ENCODE results near the gene PLVAP. TPM values are rescaled to one million over a fixed set of nuclear protein-coding genes. Genes with fewer than 3 reads are reported as not detected.

PLVAP gene
- total and polyA plus RNA-seq, 2 donors (not counting 3 experiments of a cell fraction or from before 2014, with no cell fraction given): 5.7 to 16.9 TPM

GRCh38 chr19:17319473-17320238 lies 57.5 kb downstream of the PLVAP start:
- Histone ChIP-seq H3K4me1 (ENCODE audit: control insufficient read depth, extremely low read depth, insufficient read depth, low read length) (no peaks in the 10 kb centered on the region), H3K9ac (replicated peaks; ENCODE audit: extremely low read depth, insufficient read depth, low read length) (no peak overlapping the region), H2AFZ (ENCODE audit: low read depth, low read length) (no peak overlapping the region), H3K27ac (ENCODE audit: insufficient read depth, low read depth, low read length) (no peak overlapping the region), H3K27me3 (ENCODE audit: control insufficient read depth in 2 of 2, insufficient read depth in 2 of 2, low read length in 2 of 2) (no peaks in the 10 kb centered on the region), H3K9me3 (replicated peaks; ENCODE audit: control insufficient read depth, insufficient read depth, low read length) (no peaks in the 10 kb centered on the region), H3K79me2 (ENCODE audit: control insufficient read depth, insufficient read depth, low read length) (no peaks in the 10 kb centered on the region), H3K36me3 (ENCODE audit: control insufficient read depth in 2 of 2, extremely low read depth in 1 of 2, insufficient read depth in 2 of 2, low read length in 2 of 2) (peaks cover 6 to 24% of the 10 kb centered on the region in 2 experiments), H4K20me1 (replicated peaks; ENCODE audit: control insufficient read depth, extremely low read depth, insufficient read depth, low read length) (no peaks in the 10 kb centered on the region), H3K4me3 (replicated peaks in 1 of 3; ENCODE audit: insufficient read depth in 1 of 3, low read depth in 1 of 3, low read length in 3 of 3) (no peak overlapping the region), H3K4me2 (ENCODE audit: insufficient read depth, low read length) (no peak overlapping the region), H3K9me1 (replicated peaks; ENCODE audit: control insufficient read depth, extremely low read depth, insufficient read depth, low read length) (no peaks in the 10 kb centered on the region)
- FAIRE-seq (no peak), DNase-seq (ENCODE audit: low read depth, low spot score) (no peak)
- ChIA-PET POLR2A (no interaction called here), CTCF (no interaction called here)
- BruUV-seq (replicated peaks): TSS peak; percentile 38
- intact Hi-C loops (cut with micrococcal nuclease): no loop called here
- no peak for TF ChIP-seq JUN (IDR thresholded peaks at IDR 0.05; ENCODE audit: borderline replicate concordance, insufficient read depth, insufficient read length, low read depth)
- no peak for TF ChIP-seq POLR2AphosphoS5 (IDR thresholded peaks at IDR 0.05; ENCODE audit: insufficient read depth, low read depth, low read length)
- dilution Hi-C loops (cut with MboI; ENCODE audit: extremely low pct_ligation_motif_present, low sequenced_read_pairs): no loop called here

- H3K4me1 ChIP-seq (ENCODE audit: control insufficient read depth, extremely low read depth, insufficient read depth, low read length): no peaks in the 10 kb centered on the region
- no peaks in the 10 kb centered on the region for H3K79me2 ChIP-seq (ENCODE audit: control insufficient read depth, insufficient read depth, low read length)
- H4K20me1 ChIP-seq (replicated peaks; ENCODE audit: control insufficient read depth, extremely low read depth, insufficient read depth, low read length): no peaks in the 10 kb centered on the region
- H3K9me1 ChIP-seq (replicated peaks; ENCODE audit: control insufficient read depth, extremely low read depth, insufficient read depth, low read length): no peaks in the 10 kb centered on the region
- no peak overlapping the region for H3K4me3 ChIP-seq (replicated peaks in 1 of 3; ENCODE audit: insufficient read depth in 1 of 3, low read depth in 1 of 3, low read length in 3 of 3)
- FAIRE-seq (no peak), DNase-seq (ENCODE audit: low read depth, low spot score) (no peak)
- intact Hi-C loops (cut with micrococcal nuclease): no loop called here
- no peak overlapping the region for H3K4me2 ChIP-seq (ENCODE audit: insufficient read depth, low read length)
- TF ChIP-seq CTCF (IDR thresholded peaks at IDR 0.05; ENCODE audit: extremely low read depth in 1 of 2, insufficient read depth in 1 of 2, low read depth in 1 of 2, low read length in 2 of 2): no peak
- TF ChIP-seq POLR2A (IDR thresholded peaks at IDR 0.05; ENCODE audit: low read depth, low read length): no peak
- ChIA-PET CTCF (no interaction called here), POLR2A (no interaction called here)
- H3K9me3 ChIP-seq (replicated peaks; ENCODE audit: control insufficient read depth, insufficient read depth, low read length): no peaks in the 10 kb centered on the region
- dilution Hi-C loops (cut with MboI; ENCODE audit: extremely low pct_ligation_motif_present, low sequenced_read_pairs): no loop called here
- H3K36me3 ChIP-seq (ENCODE audit: control insufficient read depth in 2 of 2, extremely low read depth in 1 of 2, insufficient read depth in 2 of 2, low read length in 2 of 2): peaks cover 13 to 29% of the 10 kb centered on the region in 2 experiments
- no TSS peak for BruUV-seq (replicated peaks)
- H3K27ac ChIP-seq (ENCODE audit: insufficient read depth, low read depth, low read length): no peak overlapping the region
- no peak overlapping the region for H2AFZ ChIP-seq (ENCODE audit: low read depth, low read length)
- H3K27me3 ChIP-seq (ENCODE audit: control insufficient read depth in 2 of 2, insufficient read depth in 2 of 2, low read length in 2 of 2): no peaks in the 10 kb centered on the region
- no peak overlapping the region for H3K9ac ChIP-seq (replicated peaks; ENCODE audit: extremely low read depth, insufficient read depth, low read length)
Measured at GRCh38 chr19:17318966-17319365, 58.2 kb downstream of the PLVAP start.

All from endothelial cell of umbilical vein (primary cell).